ENCODE results near the gene POU2AF3. TPM values are rescaled to one million over a fixed set of nuclear protein-coding genes. Genes with fewer than 3 reads are reported as not detected.

Gene POU2AF3
- total RNA-seq (not detected), total RNA-seq (0 to 0.24 (median 0) reads per million in 172 experiments)
- polyA plus RNA-seq (2013, experiment 1 of 2): not detected
- 0.11 TPM for polyA plus RNA-seq (2013, experiment 2 of 2)

- Mint-ChIP-seq H3K4me3 (no peak within 1 kb of the TSS), H3K9me3 (no peaks in the 10 kb centered on the region), H3K36me3 (ENCODE audit: low read depth) (no peaks in the 10 kb centered on the region), H3K4me1 (ENCODE audit: low read depth) (peaks cover 5% of the 10 kb centered on the region), H3K27ac (no peak within 1 kb of the TSS), H3K27me3 (peaks cover 58% of the 10 kb centered on the region)
- no peaks in the 10 kb centered on the region for H3K36me3 ChIP-seq (ENCODE audit: insufficient read depth, low read length)
- intact Hi-C loops (cut with DNase I, micrococcal nuclease): no loop called here
- TF ChIP-seq, protein P1, sequence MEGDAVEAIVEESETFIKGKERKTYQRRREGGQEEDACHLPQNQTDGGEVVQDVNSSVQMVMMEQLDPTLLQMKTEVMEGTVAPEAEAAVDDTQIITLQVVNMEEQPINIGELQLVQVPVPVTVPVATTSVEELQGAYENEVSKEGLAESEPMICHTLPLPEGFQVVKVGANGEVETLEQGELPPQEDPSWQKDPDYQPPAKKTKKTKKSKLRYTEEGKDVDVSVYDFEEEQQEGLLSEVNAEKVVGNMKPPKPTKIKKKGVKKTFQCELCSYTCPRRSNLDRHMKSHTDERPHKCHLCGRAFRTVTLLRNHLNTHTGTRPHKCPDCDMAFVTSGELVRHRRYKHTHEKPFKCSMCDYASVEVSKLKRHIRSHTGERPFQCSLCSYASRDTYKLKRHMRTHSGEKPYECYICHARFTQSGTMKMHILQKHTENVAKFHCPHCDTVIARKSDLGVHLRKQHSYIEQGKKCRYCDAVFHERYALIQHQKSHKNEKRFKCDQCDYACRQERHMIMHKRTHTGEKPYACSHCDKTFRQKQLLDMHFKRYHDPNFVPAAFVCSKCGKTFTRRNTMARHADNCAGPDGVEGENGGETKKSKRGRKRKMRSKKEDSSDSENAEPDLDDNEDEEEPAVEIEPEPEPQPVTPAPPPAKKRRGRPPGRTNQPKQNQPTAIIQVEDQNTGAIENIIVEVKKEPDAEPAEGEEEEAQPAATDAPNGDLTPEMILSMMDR (IDR thresholded peaks at IDR 0.05): no peak
- ChIA-PET CTCF (no interaction called here), POLR2A (no interaction called here)
- H3K27me3 ChIP-seq (ENCODE audit: control insufficient read depth in 1 of 2, insufficient read depth in 2 of 2, low read length in 2 of 2): peaks cover 21 to 30% of the 10 kb centered on the region in 2 experiments
- H3K4me1 ChIP-seq (ENCODE audit: insufficient read depth, low read length): peaks cover 6% of the 10 kb centered on the region
- ATAC-seq (ENCODE audit: poor library complexity) (no peak), DNase-seq (no peak)
- H3K9me3 ChIP-seq (ENCODE audit: control insufficient read depth in 1 of 2, insufficient read depth in 1 of 2, low read length in 2 of 2): no peaks in the 10 kb centered on the region
- H3K4me3 ChIP-seq (ENCODE audit: low read length): no peak within 1 kb of the TSS
- H3K27ac ChIP-seq (ENCODE audit: low read depth in 1 of 2, low read length in 2 of 2): no peak within 1 kb of the TSS
These were observed at the start of gene POU2AF3 for GRCh38 chr11:111298413-111299100. TSS of gene POU2AF3 (plus strand) at chr11:111298546. CDS start at chr11:111298582, 36 bp downstream.

- Mint-ChIP-seq H3K4me3 (no peak overlapping the region), H3K9me3 (no peaks in the 10 kb centered on the region), H3K4me1 (ENCODE audit: low read depth) (no peaks in the 10 kb centered on the region), H3K27ac (no peak overlapping the region), H3K27me3 (peaks cover 10% of the 10 kb centered on the region), H3K36me3 (ENCODE audit: low read depth) (no peaks in the 10 kb centered on the region)
- Histone ChIP-seq H3K4me3 (ENCODE audit: low read length) (no peak overlapping the region), H3K27ac (ENCODE audit: low read depth in 1 of 2, low read length in 2 of 2) (no peak overlapping the region), H3K4me1 (ENCODE audit: insufficient read depth, low read length) (no peaks in the 10 kb centered on the region), H3K36me3 (ENCODE audit: insufficient read depth, low read length) (no peaks in the 10 kb centered on the region), H3K27me3 (ENCODE audit: control insufficient read depth in 1 of 2, insufficient read depth in 2 of 2, low read length in 2 of 2) (peaks cover 0 to 4% of the 10 kb centered on the region in 2 experiments), H3K9me3 (ENCODE audit: control insufficient read depth in 1 of 2, insufficient read depth in 1 of 2, low read length in 2 of 2) (no peaks in the 10 kb centered on the region)
- DNase-seq (no peak), ATAC-seq (ENCODE audit: poor library complexity) (no peak)
- intact Hi-C loops (cut with DNase I, micrococcal nuclease): no loop called here
- TF ChIP-seq, protein P1 (IDR thresholded peaks at IDR 0.05): no peak
- POLR2A ChIA-PET: no interaction called here
- CTCF ChIA-PET: no interaction called here
These were observed 47.4 kb upstream of the POU2AF3 start for GRCh38 chr11:111250936-111251335.

DNA sequence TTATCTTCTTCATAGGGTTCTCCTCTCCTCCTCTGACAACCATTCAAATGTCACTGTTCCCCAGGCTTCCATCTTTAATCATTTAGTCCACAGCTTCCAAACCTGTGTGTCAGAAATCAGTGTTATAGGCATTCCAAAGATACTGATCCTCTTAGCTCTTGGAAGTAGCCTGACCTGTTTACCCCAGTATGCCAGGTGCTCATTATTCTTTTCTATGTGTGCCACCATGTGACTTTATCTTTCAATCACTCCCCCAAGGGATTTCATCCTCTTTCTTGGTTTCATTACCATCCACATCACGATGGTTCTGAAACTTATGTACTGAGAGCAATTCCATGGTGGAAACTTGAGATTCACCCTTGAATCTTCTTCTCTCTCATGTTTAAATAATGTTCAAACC lies 45.2 kb upstream of the POU2AF3 start:
- H3K9me3 ChIP-seq (ENCODE audit: control insufficient read depth in 1 of 2, insufficient read depth in 1 of 2, low read length in 2 of 2): no peaks in the 10 kb centered on the region
- H3K27ac Mint-ChIP-seq: no peak overlapping the region
- CTCF ChIA-PET: no interaction called here
- no peaks in the 10 kb centered on the region for H3K4me1 Mint-ChIP-seq (ENCODE audit: low read depth)
- no peaks in the 10 kb centered on the region for H3K36me3 Mint-ChIP-seq (ENCODE audit: low read depth)
- H3K36me3 ChIP-seq (ENCODE audit: insufficient read depth, low read length): no peaks in the 10 kb centered on the region
- DNase-seq (no peak), ATAC-seq (ENCODE audit: poor library complexity) (no peak)
- no peak overlapping the region for H3K27ac ChIP-seq (ENCODE audit: low read depth in 1 of 2, low read length in 2 of 2)
- no peaks in the 10 kb centered on the region for H3K4me1 ChIP-seq (ENCODE audit: insufficient read depth, low read length)
- H3K27me3 ChIP-seq (ENCODE audit: control insufficient read depth in 1 of 2, insufficient read depth in 2 of 2, low read length in 2 of 2): peaks cover 0 to 2% of the 10 kb centered on the region in 2 experiments
- peaks cover 2% of the 10 kb centered on the region for H3K27me3 Mint-ChIP-seq
- H3K4me3 Mint-ChIP-seq: no peak overlapping the region
- no peaks in the 10 kb centered on the region for H3K9me3 Mint-ChIP-seq
- POLR2A ChIA-PET: no interaction called here
- H3K4me3 ChIP-seq (ENCODE audit: low read length): no peak overlapping the region
- TF ChIP-seq, protein P1 (IDR thresholded peaks at IDR 0.05): no peak
- intact Hi-C loops (cut with DNase I, micrococcal nuclease): no loop called here

Measured in CD4-positive, alpha-beta T cell (primary cell).